ENCODE measurements around the gene CENPX. TPM values are rescaled to one million over a fixed set of nuclear protein-coding genes. Genes with fewer than 3 reads are reported as not detected.
A peak's percentile ranks its signal among the peaks of the same experiment; 100 is the strongest.
"Not testable (repeated sequence)": the region's sequence is repeated elsewhere in the genome, so short reads cannot be mapped to it uniquely, and the experiment has no call there.

CENPX gene
- total and polyA plus RNA-seq, 5 experiments from 2014 or later: 33.6 to 63.0 (median 42.7) TPM

DNA sequence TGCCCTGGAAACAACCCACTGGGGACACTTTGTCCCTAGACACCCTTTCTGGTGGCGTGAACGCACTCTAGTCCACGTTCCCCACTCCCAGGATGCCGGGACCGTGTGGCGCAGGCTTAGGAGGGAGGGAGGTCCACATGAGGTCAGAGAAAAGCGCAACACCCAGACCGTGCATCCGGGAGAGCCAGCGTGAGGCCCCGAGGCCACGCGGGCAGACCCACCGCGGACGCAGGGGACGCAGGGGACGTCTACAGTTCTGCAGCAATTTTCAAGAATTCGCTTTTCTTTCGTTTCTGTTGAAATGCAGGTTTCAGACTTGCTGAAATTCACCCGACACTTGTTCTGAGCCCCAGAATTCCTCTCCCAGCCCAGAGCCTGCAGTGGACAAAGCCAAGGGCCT lies 24.2 kb upstream of the CENPX start:
- no peaks in the 10 kb centered on the region for H3K27me3 Mint-ChIP-seq
- H3K36me3 Mint-ChIP-seq: peaks cover 0 to 10% (median 0%) of the 10 kb centered on the region in 3 donors
- H3K4me1 Mint-ChIP-seq: peaks cover 0 to 20% (median 10%) of the 10 kb centered on the region in 4 donors
- H3K27ac Mint-ChIP-seq: peak overlapping the region in 1 of 10 donors; percentile 86
- DNase-seq: no peak
- no peaks in the 10 kb centered on the region for H3K9me3 Mint-ChIP-seq
- ATAC-seq: no peak
- POLR2A ChIA-PET: no interaction called here
- H3K4me3 Mint-ChIP-seq: peak overlapping the region in 1 of 10 donors; percentile 60

DNA sequence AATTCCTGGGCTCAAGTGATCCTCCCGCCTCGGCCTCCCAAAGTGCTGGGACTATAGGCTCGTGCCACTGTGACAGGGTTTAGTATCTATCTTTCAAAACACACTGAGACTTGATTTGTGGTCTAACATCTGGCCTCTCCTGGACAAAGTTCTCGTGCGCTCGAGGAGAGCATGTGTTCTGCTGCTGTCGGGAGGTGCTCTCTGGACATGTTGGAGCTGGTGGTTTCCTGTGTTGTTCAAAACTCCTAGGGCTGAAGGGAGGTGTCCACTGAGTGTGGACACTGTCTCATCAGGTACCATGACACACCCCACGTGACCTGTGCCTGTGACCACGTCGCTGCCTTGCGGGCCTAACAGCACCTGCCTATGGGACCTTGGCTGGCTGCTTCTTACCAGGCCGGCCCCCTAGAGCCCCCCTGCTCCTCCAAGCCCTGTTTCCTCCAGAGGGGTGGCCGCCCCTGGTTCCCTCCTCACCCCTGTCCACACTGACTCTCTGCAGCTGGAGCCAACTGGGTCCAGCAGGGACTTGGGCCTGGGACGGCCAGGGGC lies 23.3 kb upstream of the CENPX start:
- POLR2A ChIA-PET: no interaction called here
- no peaks in the 10 kb centered on the region for H3K27me3 Mint-ChIP-seq
- DNase-seq: no peak
- no peaks in the 10 kb centered on the region for H3K9me3 Mint-ChIP-seq
- no peak overlapping the region for H3K4me3 Mint-ChIP-seq
- ATAC-seq: no peak
- peaks cover 0 to 10% (median 0%) of the 10 kb centered on the region in 3 donors for H3K36me3 Mint-ChIP-seq
- H3K4me1 Mint-ChIP-seq: peaks cover 0 to 19% (median 10%) of the 10 kb centered on the region in 4 donors
- H3K27ac Mint-ChIP-seq: peak overlapping the region in 1 of 10 donors; percentile 48

DNA sequence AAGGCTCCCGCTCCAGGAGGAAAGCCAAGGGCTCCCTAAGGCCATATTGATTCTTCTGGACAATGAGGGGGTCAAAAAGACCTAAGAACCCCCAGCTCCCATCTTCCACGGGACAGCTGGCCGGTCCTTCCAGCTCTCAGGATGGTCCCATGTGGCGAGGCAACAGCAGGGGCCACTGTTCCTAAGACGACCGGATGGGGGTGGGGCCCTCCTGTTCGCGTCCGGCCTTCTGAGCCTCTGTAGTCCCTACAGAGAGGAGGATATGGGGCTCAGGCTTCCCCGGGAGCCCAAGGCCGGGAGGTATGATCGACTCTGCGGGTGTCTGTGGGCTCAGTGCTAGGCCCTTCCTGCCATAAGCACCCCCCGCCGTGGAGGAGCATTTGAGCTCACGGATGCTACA lies 20.8 kb upstream of the CENPX start:
- Mint-ChIP-seq H3K27ac (no peak overlapping the region), H3K27me3 (no peaks in the 10 kb centered on the region), H3K4me1 (peaks cover 4 to 14% (median 8%) of the 10 kb centered on the region in 4 donors), H3K9me3 (no peaks in the 10 kb centered on the region), H3K4me3 (no peak overlapping the region), H3K36me3 (peaks cover 0 to 8% (median 0%) of the 10 kb centered on the region in 3 donors)
- DNase-seq (no peak), ATAC-seq (no peak)
- POLR2A ChIA-PET: interaction anchor here (0.6 to 1.1 kb wide), 2 partner anchors 13 to 412 kb away, joined by 3 read pairs; no protein-coding TSS in a partner anchor

DNA sequence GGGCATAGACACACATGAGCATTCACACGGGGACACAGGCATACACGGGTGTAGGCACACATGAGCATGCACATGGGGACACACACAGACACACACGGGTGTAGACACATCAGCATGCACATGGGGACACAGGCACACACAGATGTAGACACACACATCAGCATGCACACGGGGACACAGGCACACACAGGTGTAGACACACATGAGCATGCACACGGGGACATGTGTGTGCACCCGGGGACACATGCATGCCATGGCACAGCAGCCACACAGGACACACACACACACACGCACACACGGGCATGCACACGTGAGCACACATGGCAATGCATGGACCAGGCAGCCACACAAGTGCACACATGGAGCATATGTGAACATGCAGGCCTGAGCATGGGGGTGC lies 20.0 kb upstream of the CENPX start:
- Mint-ChIP-seq H3K27ac (peak overlapping the region in 1 of 10 donors; percentile 65), H3K9me3 (no peaks in the 10 kb centered on the region), H3K36me3 (peaks cover 0 to 7% (median 0%) of the 10 kb centered on the region in 3 donors), H3K27me3 (no peaks in the 10 kb centered on the region), H3K4me3 (no peak overlapping the region), H3K4me1 (peaks cover 9 to 20% (median 13%) of the 10 kb centered on the region in 4 donors)
- no peak for DNase-seq
- POLR2A ChIA-PET: interaction anchor here (0.6 to 1.1 kb wide), 2 partner anchors 12 to 411 kb away, joined by 3 read pairs; no protein-coding TSS in a partner anchor
- ATAC-seq: no peak

DNA sequence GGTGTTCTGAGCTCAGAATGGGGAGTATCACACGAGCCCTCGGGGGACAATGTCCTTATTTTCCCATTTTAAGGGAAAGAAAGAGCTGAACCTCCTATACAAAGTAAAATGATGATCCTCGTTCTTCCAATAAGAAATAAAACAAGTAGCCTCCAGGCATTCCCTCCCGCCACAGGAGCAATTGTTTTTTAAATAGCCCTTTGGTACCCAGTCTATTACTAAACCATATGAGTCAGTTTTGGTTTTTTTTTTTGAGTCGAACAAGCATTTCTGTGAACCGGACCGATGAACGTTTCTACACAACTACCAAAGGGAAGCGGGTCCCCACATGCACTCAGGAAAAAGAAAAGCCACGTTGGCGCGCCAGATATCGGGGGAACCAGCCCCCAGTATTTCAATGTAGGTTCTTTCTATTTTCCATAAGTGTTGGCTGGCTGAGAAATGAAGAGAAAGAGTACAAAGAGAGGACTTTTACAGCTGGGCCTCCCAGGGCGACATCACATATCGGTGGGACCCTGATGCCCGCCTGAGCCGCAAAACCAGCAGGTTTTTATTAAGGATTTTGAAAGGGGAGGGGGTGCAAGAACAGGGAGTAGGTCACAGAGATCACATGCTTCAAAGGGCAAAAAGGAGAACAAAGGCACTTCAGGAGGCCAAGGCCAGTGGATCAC lies 18.6 kb upstream of the CENPX start:
- Mint-ChIP-seq H3K27ac (no peak overlapping the region), H3K4me1 (peaks cover 11 to 19% (median 16%) of the 10 kb centered on the region in 4 donors), H3K4me3 (no peak overlapping the region), H3K36me3 (no peaks in the 10 kb centered on the region), H3K9me3 (no peaks in the 10 kb centered on the region), H3K27me3 (no peaks in the 10 kb centered on the region)
- ATAC-seq (no peak), DNase-seq (no peak)
- POLR2A ChIA-PET: interaction anchor here (0.8 kb wide), 1 partner anchor 10 kb away, joined by 4 read pairs; no protein-coding TSS in a partner anchor

DNA sequence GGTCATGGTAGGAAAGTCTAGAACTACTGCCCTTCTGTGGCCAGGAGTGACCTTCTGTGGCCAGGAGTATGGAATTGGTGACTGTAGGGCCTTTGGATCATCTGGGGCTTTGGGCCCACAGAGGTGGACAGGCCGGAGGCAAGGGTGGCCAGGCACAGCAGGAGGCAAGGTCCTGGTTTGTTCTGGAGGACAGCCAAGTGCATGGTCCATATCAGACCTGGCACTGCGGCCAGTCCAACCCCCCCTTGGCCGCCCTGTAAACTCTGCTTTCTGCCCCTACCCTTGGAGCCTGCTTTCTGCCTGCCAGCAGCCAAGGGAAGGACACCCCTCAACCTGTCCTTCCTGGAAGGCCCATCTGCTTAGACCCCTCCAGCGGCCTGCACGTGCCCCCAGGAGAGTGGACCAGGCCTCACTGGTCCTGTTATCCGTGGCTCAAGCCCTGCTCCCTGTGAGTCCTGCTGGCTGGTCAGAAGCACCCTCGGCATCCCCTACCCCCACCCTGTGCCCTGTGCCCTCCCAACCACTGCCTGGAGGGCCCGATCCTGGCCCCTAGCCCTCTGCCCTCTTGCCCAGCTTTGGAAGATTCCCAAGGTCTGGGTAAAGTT lies 17.1 kb upstream of the CENPX start:
- POLR2A ChIA-PET: interaction anchor here (2.6 kb wide), 1 partner anchor 11 kb away, joined by 23 read pairs; the partner anchor contains the start of genes GPS1 and RFNG
- Mint-ChIP-seq H3K27ac (no peak overlapping the region), H3K9me3 (no peaks in the 10 kb centered on the region), H3K4me3 (no peak overlapping the region), H3K27me3 (no peaks in the 10 kb centered on the region), H3K36me3 (peaks cover 0 to 4% (median 3%) of the 10 kb centered on the region in 3 donors), H3K4me1 (peaks cover 14 to 31% (median 28%) of the 10 kb centered on the region in 4 donors)
- no peak for DNase-seq
- no peak for ATAC-seq

DNA sequence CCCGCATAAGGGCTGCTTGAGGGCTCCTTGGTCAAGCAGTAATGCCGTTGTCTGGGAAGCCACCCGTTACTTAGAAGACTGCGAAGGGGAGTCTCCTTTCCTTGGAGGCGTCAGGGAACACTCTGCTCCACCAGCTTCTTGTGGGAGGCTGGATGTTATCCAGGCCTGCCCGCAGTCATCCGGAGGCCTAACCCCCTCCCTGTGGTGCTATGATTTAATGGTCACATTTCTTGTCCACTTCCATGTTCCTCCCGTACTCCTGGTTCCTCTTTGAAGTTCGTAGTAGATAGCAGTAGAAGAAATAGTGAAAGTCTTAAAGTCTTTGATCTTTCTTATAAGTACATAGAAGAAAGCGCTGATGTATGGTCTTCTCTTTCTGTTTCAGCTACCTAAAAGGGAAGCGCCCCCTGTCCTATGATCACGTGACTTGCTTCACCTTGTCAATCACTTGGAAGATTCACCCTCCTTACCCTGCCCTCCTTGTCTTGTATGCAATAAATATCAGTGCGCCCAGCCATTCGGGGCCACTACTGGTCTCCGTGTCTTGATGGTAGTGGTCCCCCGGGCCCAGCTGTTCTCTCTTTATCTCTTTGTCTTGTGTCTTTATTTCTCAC lies 16.2 kb upstream of the CENPX start:
- Mint-ChIP-seq H3K4me3 (peak overlapping the region in 7 of 10 donors; percentile 1 to 63 (median 27)), H3K4me1 (peaks cover 15 to 31% (median 28%) of the 10 kb centered on the region in 4 donors), H3K27ac (peak overlapping the region in 1 of 10 donors; percentile 18)
- not testable (repeated sequence) for H3K36me3 Mint-ChIP-seq, DNase-seq, H3K27me3 Mint-ChIP-seq, H3K9me3 Mint-ChIP-seq, ATAC-seq
- POLR2A ChIA-PET: interaction anchor here (0.6 to 2.6 kb wide), 3 partner anchors 12 to 88 kb away, joined by 3 to 23 read pairs (median 18); partner anchors contain the start of genes GPS1 and RFNG

DNA sequence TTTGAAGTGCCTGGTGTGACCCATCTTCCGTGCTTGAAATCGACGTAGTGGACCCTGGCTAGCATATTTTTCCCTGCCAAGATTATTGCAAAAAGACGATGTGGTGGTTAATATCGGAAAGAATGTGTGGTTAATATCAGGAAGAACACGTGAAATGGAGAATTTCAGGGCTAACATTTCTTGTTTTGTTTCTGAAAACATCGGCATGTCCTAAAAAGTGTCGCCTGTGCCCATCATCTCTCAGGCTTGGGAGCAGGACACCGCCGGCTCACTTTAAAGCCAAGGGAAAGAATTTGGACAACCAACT lies 15.2 kb upstream of the CENPX start:
- ATAC-seq (no peak), DNase-seq (no peak)
- Mint-ChIP-seq H3K27ac (peak overlapping the region; percentile 66 to 95 (median 90)), H3K4me1 (peaks cover 15 to 31% (median 28%) of the 10 kb centered on the region in 4 donors), H3K36me3 (peaks cover 0 to 4% (median 3%) of the 10 kb centered on the region in 3 donors), H3K9me3 (no peaks in the 10 kb centered on the region), H3K4me3 (peak overlapping the region; percentile 81 to 96 (median 91)), H3K27me3 (no peaks in the 10 kb centered on the region)
- POLR2A ChIA-PET: interaction anchor here (0.6 to 2.6 kb wide), 18 partner anchors 10 to 531 kb away, joined by 3 to 23 read pairs (median 4); partner anchors contain the start of genes CENPX, DUS1L, FASN and GPS1

DNA sequence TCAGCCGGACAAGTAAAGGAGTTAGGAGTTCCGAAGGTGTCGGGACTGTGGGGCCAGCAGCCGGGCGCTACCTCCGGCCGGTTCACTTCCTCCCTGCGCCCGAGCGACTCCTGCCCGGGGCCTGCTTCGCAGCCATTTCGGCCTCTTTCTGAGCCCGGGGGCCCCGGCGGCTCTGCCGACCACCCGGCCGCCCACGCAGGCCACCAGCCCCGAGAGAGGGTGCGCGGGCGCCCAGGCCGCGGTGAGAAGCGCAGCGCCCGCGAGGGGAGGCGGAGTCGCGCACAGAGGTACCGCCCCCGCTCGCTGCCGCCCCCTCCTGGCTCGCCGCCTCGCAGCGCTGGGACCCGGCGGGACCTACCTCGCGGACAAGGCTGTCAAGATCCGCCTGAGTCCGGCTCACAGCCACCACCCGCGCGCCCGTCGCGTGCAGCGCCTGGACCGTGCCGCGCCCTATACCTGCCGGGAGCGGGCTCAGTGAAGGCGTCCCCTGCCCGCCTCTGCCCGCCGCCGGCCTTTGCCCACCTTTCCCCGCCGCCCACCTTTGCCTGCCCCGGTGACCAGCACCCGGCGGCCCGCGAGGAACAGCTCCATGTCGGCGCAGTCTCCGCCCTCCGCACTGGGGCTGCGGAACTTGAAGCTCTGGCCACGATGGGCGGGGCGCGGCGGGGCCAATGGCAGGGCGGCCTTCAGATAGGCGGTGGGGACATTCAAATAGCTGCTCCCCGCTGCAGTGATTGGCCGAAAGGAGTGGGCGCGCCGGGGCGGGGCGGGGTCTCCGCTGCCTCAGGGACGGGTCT lies 14.6 kb upstream of the CENPX start, which contains the start of gene DCXR:
TSS of gene DCXR (minus strand) at position 606 of the 797 bp plus-strand sequence. CDS start at position 591, 15 bp downstream.
- Mint-ChIP-seq H3K27me3 (no peaks in the 10 kb centered on the region), H3K27ac (peak within 1 kb of the TSS; percentile 66 to 95 (median 91)), H3K36me3 (peaks cover 0 to 4% (median 3%) of the 10 kb centered on the region in 3 donors), H3K9me3 (no peaks in the 10 kb centered on the region), H3K4me3 (peak within 1 kb of the TSS; percentile 81 to 96 (median 91)), H3K4me1 (peaks cover 15 to 31% (median 28%) of the 10 kb centered on the region in 4 donors)
- POLR2A ChIA-PET: interaction anchor here (0.6 to 2.6 kb wide), 21 partner anchors 10 to 530 kb away, joined by 3 to 23 read pairs (median 4); partner anchors contain the start of genes CENPX, DUS1L, FASN and GPS1
- peak; percentile 90 to 97 (median 93) for DNase-seq
- ATAC-seq: peak; percentile 92 to 93

DNA sequence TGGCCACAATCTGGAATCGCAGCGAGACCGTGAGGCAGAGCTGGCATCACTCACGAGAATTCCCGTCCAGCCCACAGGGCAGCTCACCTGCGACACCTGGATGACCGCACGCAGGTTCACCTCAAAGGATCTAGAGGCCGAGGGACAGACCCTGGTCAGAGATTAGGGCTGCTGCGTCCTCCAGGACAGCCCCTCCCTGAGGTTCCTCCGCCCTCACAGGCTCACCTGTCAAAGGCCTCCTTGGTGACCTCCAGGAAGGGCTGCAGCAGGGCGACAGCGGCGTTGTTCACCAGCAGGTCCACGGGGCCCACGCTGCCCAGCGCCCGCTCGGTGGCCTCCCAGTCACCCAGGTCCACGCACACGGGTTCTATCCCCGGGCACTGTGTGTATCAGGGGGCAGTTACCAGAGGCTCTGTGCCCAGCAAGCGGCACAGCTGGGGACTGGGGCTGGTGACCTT lies 14.0 kb upstream of the CENPX start:
- peak overlapping the region in 2 of 10 donors; percentile 19 to 95 for H3K27ac Mint-ChIP-seq
- peak overlapping the region; percentile 68 to 96 (median 81) for H3K4me3 Mint-ChIP-seq
- no peaks in the 10 kb centered on the region for H3K9me3 Mint-ChIP-seq
- no peak for ATAC-seq
- DNase-seq: no peak
- POLR2A ChIA-PET: interaction anchor here (0.8 to 2.5 kb wide), 6 partner anchors 14 to 121 kb away, joined by 3 to 18 read pairs (median 4); partner anchors contain the start of genes CENPX and LRRC45
- peaks cover 15 to 31% (median 28%) of the 10 kb centered on the region in 4 donors for H3K4me1 Mint-ChIP-seq
- no peaks in the 10 kb centered on the region for H3K27me3 Mint-ChIP-seq
- peaks cover 0 to 4% (median 3%) of the 10 kb centered on the region in 3 donors for H3K36me3 Mint-ChIP-seq

DNA sequence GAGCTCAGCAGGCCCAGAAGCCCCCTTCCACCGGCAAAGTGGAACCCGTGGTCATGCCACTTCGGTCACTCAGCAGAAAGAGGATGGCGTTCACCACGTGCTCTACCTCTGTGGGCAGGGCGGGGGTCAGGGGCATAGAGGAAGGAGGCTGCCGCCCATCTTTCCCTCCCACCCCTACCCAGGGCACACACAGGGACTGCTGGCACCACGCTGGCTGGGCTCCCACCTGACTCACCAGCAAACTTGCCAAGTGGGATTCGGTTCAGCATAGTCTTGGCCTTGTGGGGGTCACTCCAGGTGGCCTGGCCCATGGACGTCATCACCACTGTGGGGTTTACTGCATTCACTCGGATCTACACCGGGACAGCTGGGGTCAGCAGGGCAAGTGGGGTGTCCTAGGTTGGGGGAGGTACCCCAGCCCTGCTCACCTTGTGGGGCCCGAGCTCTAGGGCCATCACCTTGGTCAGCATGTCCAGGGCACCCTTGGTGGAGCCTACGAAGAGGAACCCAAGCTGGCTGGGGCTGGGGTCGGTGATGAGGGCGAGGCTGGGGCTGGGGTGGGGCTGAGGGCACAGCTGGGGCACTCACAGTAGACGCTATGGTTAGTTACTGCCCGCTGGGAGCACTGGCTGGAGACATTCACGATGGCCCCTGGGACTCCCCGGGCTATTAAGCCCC lies 13.4 kb upstream of the CENPX start:
- peaks cover 0 to 4% (median 3%) of the 10 kb centered on the region in 3 donors for H3K36me3 Mint-ChIP-seq
- no peaks in the 10 kb centered on the region for H3K27me3 Mint-ChIP-seq
- no peak for DNase-seq
- H3K27ac Mint-ChIP-seq: peak overlapping the region in 4 of 10 donors; percentile 34 to 95 (median 61)
- H3K4me3 Mint-ChIP-seq: peak overlapping the region; percentile 63 to 96 (median 78)
- H3K4me1 Mint-ChIP-seq: peaks cover 15 to 31% (median 28%) of the 10 kb centered on the region in 4 donors
- POLR2A ChIA-PET: interaction anchor here (0.6 to 1.5 kb wide), 6 partner anchors 13 to 134 kb away, joined by 3 to 4 read pairs (median 4); partner anchors contain the start of genes CENPX, GPS1, LRRC45 and RFNG
- H3K9me3 Mint-ChIP-seq: no peaks in the 10 kb centered on the region
- ATAC-seq: no peak

All from naive thymus-derived CD8-positive, alpha-beta T cell (primary cell).